ENCODE results near the gene SLC6A8.

The SLC6A8 gene

DNA sequence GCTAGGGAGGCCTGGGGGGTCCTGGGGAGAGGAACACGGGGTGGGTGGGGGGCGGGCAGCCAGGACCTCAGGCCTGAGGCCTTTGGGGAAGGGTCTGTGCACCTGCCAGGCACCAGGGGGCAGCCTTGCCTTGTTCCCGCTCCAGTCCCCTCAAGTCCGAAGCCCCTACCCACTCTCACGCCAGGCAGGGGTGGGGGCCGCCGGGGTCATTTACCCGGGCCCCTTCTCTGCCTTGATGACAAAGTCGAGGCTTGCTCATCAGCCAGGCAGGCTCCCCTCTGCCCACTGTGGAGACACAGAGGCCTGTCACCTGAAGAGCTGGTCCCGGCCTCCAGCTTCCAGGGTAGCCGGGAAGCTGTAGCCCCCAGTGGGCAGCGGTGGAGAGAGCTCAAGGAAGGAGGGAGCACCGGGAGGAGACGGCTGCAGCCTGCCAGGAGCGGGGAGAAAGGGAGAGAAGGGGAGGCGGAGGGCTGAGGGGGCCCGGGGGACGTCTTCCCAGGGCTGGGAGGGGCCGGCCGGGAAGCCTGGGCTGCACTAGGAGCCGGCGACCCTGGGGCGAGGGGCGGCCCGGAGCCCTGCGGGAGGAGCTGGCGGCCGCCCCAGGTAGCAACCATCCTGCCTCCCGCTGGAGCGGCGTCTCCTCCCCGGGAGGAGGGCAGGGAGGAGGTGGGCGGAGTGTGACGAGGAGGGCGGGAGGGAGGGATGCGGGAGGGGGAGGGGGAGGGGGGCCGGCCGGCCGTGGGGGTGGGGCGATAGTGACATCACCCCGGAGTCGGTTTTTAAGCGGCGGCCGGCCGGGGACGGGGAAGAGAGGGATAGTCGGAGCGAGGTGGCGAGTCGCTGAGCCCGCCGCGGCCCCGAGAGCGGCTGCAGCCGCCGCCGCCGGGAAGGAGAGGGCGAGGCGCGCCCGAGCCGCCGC, at the start of gene SLC6A8:
TSS of gene SLC6A8 (plus strand) at position 806 of the 919 bp plus-strand sequence. CDS start 649 bp downstream, outside the sequence.
- H3K36me3 ChIP-seq (ENCODE audit: insufficient read depth, low read length) = no peaks in the 10 kb centered on the region
- no peaks in the 10 kb centered on the region for H3K27me3 ChIP-seq (ENCODE audit: insufficient read depth, low read length, poor library complexity, severe bottlenecking)
- peak within 1 kb of the TSS; percentile 63 for H3K4me3 ChIP-seq (ENCODE audit: low read length, poor library complexity, severe bottlenecking)
- no peaks in the 10 kb centered on the region for H3K9me2 ChIP-seq (replicated peaks; ENCODE audit: low read depth, low read length)
- no peaks in the 10 kb centered on the region for H3K4me1 ChIP-seq (ENCODE audit: insufficient read depth, low read length, poor library complexity, severe bottlenecking)
- H3K4me2 ChIP-seq (ENCODE audit: low read depth, low read length, poor library complexity, severe bottlenecking) = peak within 1 kb of the TSS; percentile 70
- H3K9ac ChIP-seq (ENCODE audit: low read depth, low read length, poor library complexity, severe bottlenecking) = no peak within 1 kb of the TSS
- H4K20me1 ChIP-seq (ENCODE audit: insufficient read depth, low read length, poor library complexity, severe bottlenecking) = no peaks in the 10 kb centered on the region
- no peak within 1 kb of the TSS; the same call in 1 of the 2 replicates for H2AFZ ChIP-seq (ENCODE audit: low read length)
- no peaks in the 10 kb centered on the region for H3F3A ChIP-seq (ENCODE audit: low read depth)
- H3K9me3 ChIP-seq (ENCODE audit: insufficient read depth, low read depth, low read length) = no peaks in the 10 kb centered on the region
- H3K79me2 ChIP-seq (ENCODE audit: insufficient read depth, low read length) = no peaks in the 10 kb centered on the region
- TF ChIP-seq EZH2phosphoT487 (IDR thresholded peaks at IDR 0.05; ENCODE audit: borderline replicate concordance) (no peak), CTCF (conservative IDR thresholded peaks at IDR 0.05; ENCODE audit: low read length) (peak; percentile 44)

GRCh38 chrX:153638041-153638371, 49.7 kb upstream of the SLC6A8 start:
- no peak overlapping the region for H3K4me2 ChIP-seq (ENCODE audit: low read depth, low read length, poor library complexity, severe bottlenecking)
- no peak overlapping the region for H3K9ac ChIP-seq (ENCODE audit: low read depth, low read length, poor library complexity, severe bottlenecking)
- H3K79me2 ChIP-seq (ENCODE audit: insufficient read depth, low read length) = no peaks in the 10 kb centered on the region
- H4K20me1 ChIP-seq (ENCODE audit: insufficient read depth, low read length, poor library complexity, severe bottlenecking) = no peaks in the 10 kb centered on the region
- H3K9me3 ChIP-seq (ENCODE audit: insufficient read depth, low read depth, low read length) = no peaks in the 10 kb centered on the region
- H3K27me3 ChIP-seq (ENCODE audit: insufficient read depth, low read length, poor library complexity, severe bottlenecking) = no peaks in the 10 kb centered on the region
- H3K36me3 ChIP-seq (ENCODE audit: insufficient read depth, low read length) = no peaks in the 10 kb centered on the region
- no peaks in the 10 kb centered on the region for H3F3A ChIP-seq (ENCODE audit: low read depth)
- no peak for TF ChIP-seq CTCF (conservative IDR thresholded peaks at IDR 0.05; ENCODE audit: low read length)
- TF ChIP-seq EZH2phosphoT487 (IDR thresholded peaks at IDR 0.05; ENCODE audit: borderline replicate concordance) = no peak
- H3K4me3 ChIP-seq (ENCODE audit: low read length, poor library complexity, severe bottlenecking) = no peak overlapping the region
- H3K9me2 ChIP-seq (replicated peaks; ENCODE audit: low read depth, low read length) = no peaks in the 10 kb centered on the region
- no peak overlapping the region for H2AFZ ChIP-seq (ENCODE audit: low read length)
- no peaks in the 10 kb centered on the region for H3K4me1 ChIP-seq (ENCODE audit: insufficient read depth, low read length, poor library complexity, severe bottlenecking)

DNA sequence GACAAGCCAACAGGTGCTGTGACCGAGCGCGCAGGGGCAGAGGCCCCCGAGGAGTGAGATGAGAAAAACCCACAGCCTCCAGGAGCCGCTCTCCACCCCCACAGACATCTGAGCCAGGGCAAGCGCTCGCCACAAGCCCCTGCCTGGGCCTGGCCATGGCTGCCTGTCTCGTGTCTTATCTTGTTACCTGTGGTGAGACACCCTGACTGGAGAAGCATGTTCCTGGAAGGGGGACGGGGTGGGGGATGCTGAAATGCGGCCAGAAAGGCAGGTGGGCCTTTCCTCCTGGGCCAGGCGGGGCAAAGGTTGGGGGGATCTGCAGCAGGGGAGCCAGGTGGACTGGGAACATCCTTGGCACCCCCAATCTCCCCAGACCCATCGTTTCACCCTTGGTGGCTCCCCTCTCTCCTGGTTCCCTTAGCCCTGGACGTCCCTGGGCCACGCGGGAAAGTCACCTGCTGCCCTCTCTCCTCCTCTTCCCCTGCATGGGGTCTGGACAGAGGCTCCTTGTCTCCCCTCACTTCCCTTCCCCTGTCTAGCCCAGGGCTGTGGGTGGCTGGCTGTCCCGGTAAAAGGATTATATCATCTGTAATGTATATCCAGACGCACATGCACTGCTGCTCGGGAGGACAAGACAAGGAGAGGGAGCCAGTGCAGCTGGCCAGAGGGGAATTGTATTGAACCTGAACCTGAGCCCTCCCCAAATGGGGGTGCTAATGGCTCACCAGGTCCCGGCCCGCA, 49.1 kb upstream of the SLC6A8 start:
- Histone ChIP-seq H3K36me3 (ENCODE audit: insufficient read depth, low read length) (no peaks in the 10 kb centered on the region), H3F3A (ENCODE audit: low read depth) (no peaks in the 10 kb centered on the region), H3K4me3 (ENCODE audit: low read length, poor library complexity, severe bottlenecking) (no peak overlapping the region), H3K4me1 (ENCODE audit: insufficient read depth, low read length, poor library complexity, severe bottlenecking) (no peaks in the 10 kb centered on the region), H3K9me3 (ENCODE audit: insufficient read depth, low read depth, low read length) (no peaks in the 10 kb centered on the region), H3K79me2 (ENCODE audit: insufficient read depth, low read length) (no peaks in the 10 kb centered on the region), H3K27me3 (ENCODE audit: insufficient read depth, low read length, poor library complexity, severe bottlenecking) (peaks cover 5% of the 10 kb centered on the region), H3K9me2 (replicated peaks; ENCODE audit: low read depth, low read length) (no peaks in the 10 kb centered on the region), H4K20me1 (ENCODE audit: insufficient read depth, low read length, poor library complexity, severe bottlenecking) (no peaks in the 10 kb centered on the region), H2AFZ (ENCODE audit: low read length) (no peak overlapping the region), H3K9ac (ENCODE audit: low read depth, low read length, poor library complexity, severe bottlenecking) (no peak overlapping the region), H3K4me2 (ENCODE audit: low read depth, low read length, poor library complexity, severe bottlenecking) (no peak overlapping the region)
- no peak for TF ChIP-seq EZH2phosphoT487 (IDR thresholded peaks at IDR 0.05; ENCODE audit: borderline replicate concordance)
- TF ChIP-seq CTCF (conservative IDR thresholded peaks at IDR 0.05; ENCODE audit: low read length) = no peak

Data from Loucy (cell line).